GM21528 (cell line): Measurements from ENCODE around the gene PEDS1.
"Not testable (repeated sequence)": the region's sequence is repeated elsewhere in the genome, so short reads cannot be mapped to it uniquely, and the experiment has no call there.

Experiments used
- ATAC-seq: cut with Tn5 transposase; IDR thresholded peaks from one replicate; pipeline ENCODE4 v1.9.1; 2021; ENCODE audit warnings: mild to moderate bottlenecking, moderate library complexity; ENCODE audit not compliant: unreplicated experiment, low FRiP score

PEDS1 gene

GRCh38 chr20:50138120-50138478, 15.4 kb downstream of the PEDS1 start:
- ATAC-seq = no peak

- ATAC-seq = not testable (repeated sequence)
Observed at GRCh38 chr20:50137702-50138101, 15.8 kb downstream of the PEDS1 start.

- ATAC-seq = no peak
Observed at GRCh38 chr20:50136822-50137599, 16.5 kb downstream of the PEDS1 start.

GRCh38 chr20:50135157-50135556, 18.4 kb downstream of the PEDS1 start:
- ATAC-seq = not testable (repeated sequence)

GRCh38 chr20:50133474-50134217, 19.9 kb downstream of the PEDS1 start:
- ATAC-seq = no peak

- ATAC-seq = no peak
Observed at GRCh38 chr20:50133041-50133440, 20.5 kb downstream of the PEDS1 start.

GRCh38 chr20:50130995-50131394, 22.5 kb downstream of the PEDS1 start:
- ATAC-seq = no peak

- ATAC-seq = no peak
Observed at GRCh38 chr20:50130356-50130723, 23.2 kb downstream of the PEDS1 start.

GRCh38 chr20:50129662-50130355, 23.7 kb downstream of the PEDS1 start:
- no peak for ATAC-seq

GRCh38 chr20:50128520-50128905, 25.0 kb downstream of the PEDS1 start:
- ATAC-seq = no peak

GRCh38 chr20:50127587-50128519, 25.7 kb downstream of the PEDS1 start:
- no peak for ATAC-seq

- ATAC-seq = no peak
Observed at GRCh38 chr20:50126662-50127061, 26.9 kb downstream of the PEDS1 start.

GRCh38 chr20:50125279-50125678, 28.2 kb downstream of the PEDS1 start:
- no peak for ATAC-seq

- no peak for ATAC-seq
Observed at GRCh38 chr20:50124496-50124895, 29.0 kb downstream of the PEDS1 start.

GRCh38 chr20:50123418-50123817, 30.1 kb downstream of the PEDS1 start:
- ATAC-seq = no peak

GRCh38 chr20:50122763-50123162, 30.8 kb downstream of the PEDS1 start:
- ATAC-seq = no peak

GRCh38 chr20:50121858-50122271, 31.7 kb downstream of the PEDS1 start:
- no peak for ATAC-seq

- ATAC-seq = no peak
Observed at GRCh38 chr20:50120935-50121693, 32.4 kb downstream of the PEDS1 start.

- ATAC-seq = no peak
Observed at GRCh38 chr20:50118203-50118602, 35.3 kb downstream of the PEDS1 start.
